Peyer's patch (tissue), 4 donors: ENCODE results near the gene EID2B. TPM values are rescaled to one million over a fixed set of nuclear protein-coding genes. Genes with fewer than 3 reads are reported as not detected.
A peak's percentile ranks its signal among the peaks of the same experiment; 100 is the strongest.

Experiments
- DNase-seq, 3 donors: peaks; one replicate each; pipeline ENCODE4 v3.0.0-alpha.2; 2017 to 2019
- H3K27ac ChIP-seq, 4 donors: fragments of 200-600 bp; sonication (generic); one replicate each; pipeline ENCODE4 v1.5.1; 2016 to 2019
- H3K27me3 ChIP-seq, 2 donors: fragments of 200-600 bp; sonication (generic); one replicate each; pipeline ENCODE4 v1.5.1; 2019
- H3K36me3 ChIP-seq, 3 donors: fragments of 200-600 bp; sonication (generic); one replicate each; pipeline ENCODE4 v1.5.1; 2016 to 2019
- H3K4me1 ChIP-seq, 4 donors: fragments of 200-600 bp; sonication (generic); one replicate each; pipeline ENCODE4 v1.5.1; 2016 to 2019
- H3K4me3 ChIP-seq, 4 donors: fragments of 200-600 bp; sonication (generic); 1 replicate in 3 of 4; 2 replicates in 1 of 4; pipeline ENCODE4 v1.5.1; 2016 to 2019; ENCODE audit warnings: mild to moderate bottlenecking in 1 of 4
- H3K9me3 ChIP-seq, 4 donors: fragments of 200-600 bp; sonication (generic); one replicate each; pipeline ENCODE4 v1.5.1; 2016 to 2019; ENCODE audit warnings: mild to moderate bottlenecking in 1 of 4
- POLR2A ChIP-seq, 2 donors: fragments of 450-650 bp; IDR thresholded peaks; one replicate each; pipeline ENCODE4 v1.5.1; 2017; ENCODE audit warnings: antibody characterized with exemption in 2 of 2, mild to moderate bottlenecking in 2 of 2, moderate library complexity in 2 of 2
- total RNA-seq, 4 donors: library from RNA; depleted of rRNA; stranded (reverse); fragments of >200 nt; gene quantifications; one replicate each; pipeline ENCODE4 v1.1.0, GENCODE V29; 2016
- TF ChIP-seq, protein P1 (sequence below), 6 experiments: fragments of 450-650 bp in 4 of 6; fragments of 200-600 bp in 2 of 6; sonication (generic) in 1 of 6; IDR thresholded peaks; one replicate each; pipeline ENCODE4 v1.5.1; 2017 to 2019; ENCODE audit warnings: antibody characterized with exemption in 6 of 6, mild to moderate bottlenecking in 3 of 6, moderate library complexity in 1 of 6

The EID2B gene
- total RNA-seq, 4 donors from 2014 or later, result 0.35 to 1.7 (median 1.1) TPM; not detected in 1

DNA sequence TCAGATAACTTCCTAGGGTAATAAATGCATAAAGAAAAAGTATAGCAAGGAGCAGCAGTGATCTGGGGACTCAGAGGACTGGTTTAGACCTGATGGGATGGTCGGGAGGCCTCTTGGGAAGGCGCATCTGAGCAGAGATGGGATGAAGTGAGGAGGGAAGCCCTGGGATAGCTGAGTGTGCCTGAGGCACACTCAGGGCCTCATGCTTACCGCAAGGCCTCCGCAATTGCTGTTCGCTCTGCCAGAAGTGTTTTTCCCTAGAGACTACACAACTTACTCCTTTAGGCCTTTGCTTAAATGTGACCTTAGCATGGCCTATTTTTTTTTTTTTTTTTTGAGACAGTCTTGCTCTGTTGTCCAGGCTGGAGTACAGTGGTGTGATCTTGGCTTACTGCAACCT lies 38.0 kb downstream of the EID2B start:
- H3K9me3 ChIP-seq, result no peaks in the 10 kb centered on the region
- H3K36me3 ChIP-seq, result peaks cover 0 to 19% (median 0%) of the 10 kb centered on the region in 3 donors
- H3K27me3 ChIP-seq, result peaks cover 0 to 17% of the 10 kb centered on the region in 2 donors
- no peak overlapping the region for H3K4me3 ChIP-seq
- H3K4me1 ChIP-seq, result peaks cover 0 to 19% (median 15%) of the 10 kb centered on the region in 4 donors
- no peak for TF ChIP-seq POLR2A (IDR thresholded peaks at IDR 0.05)
- TF ChIP-seq, protein P1, sequence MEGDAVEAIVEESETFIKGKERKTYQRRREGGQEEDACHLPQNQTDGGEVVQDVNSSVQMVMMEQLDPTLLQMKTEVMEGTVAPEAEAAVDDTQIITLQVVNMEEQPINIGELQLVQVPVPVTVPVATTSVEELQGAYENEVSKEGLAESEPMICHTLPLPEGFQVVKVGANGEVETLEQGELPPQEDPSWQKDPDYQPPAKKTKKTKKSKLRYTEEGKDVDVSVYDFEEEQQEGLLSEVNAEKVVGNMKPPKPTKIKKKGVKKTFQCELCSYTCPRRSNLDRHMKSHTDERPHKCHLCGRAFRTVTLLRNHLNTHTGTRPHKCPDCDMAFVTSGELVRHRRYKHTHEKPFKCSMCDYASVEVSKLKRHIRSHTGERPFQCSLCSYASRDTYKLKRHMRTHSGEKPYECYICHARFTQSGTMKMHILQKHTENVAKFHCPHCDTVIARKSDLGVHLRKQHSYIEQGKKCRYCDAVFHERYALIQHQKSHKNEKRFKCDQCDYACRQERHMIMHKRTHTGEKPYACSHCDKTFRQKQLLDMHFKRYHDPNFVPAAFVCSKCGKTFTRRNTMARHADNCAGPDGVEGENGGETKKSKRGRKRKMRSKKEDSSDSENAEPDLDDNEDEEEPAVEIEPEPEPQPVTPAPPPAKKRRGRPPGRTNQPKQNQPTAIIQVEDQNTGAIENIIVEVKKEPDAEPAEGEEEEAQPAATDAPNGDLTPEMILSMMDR (IDR thresholded peaks at IDR 0.05), result no peak
- no peak for DNase-seq
- H3K27ac ChIP-seq, result no peak overlapping the region

GRCh38 chr19:39492788-39493187 lies 39.9 kb downstream of the EID2B start:
- Histone ChIP-seq H3K9me3 (no peaks in the 10 kb centered on the region), H3K27me3 (peaks cover 0 to 3% of the 10 kb centered on the region in 2 donors), H3K4me3 (no peak overlapping the region), H3K36me3 (peaks cover 0 to 36% (median 0%) of the 10 kb centered on the region in 3 donors), H3K27ac (no peak overlapping the region), H3K4me1 (peaks cover 0 to 3% (median 2%) of the 10 kb centered on the region in 4 donors)
- DNase-seq, result no peak
- TF ChIP-seq POLR2A (IDR thresholded peaks at IDR 0.05), result no peak
- TF ChIP-seq, protein P1 (IDR thresholded peaks at IDR 0.05), result no peak

GRCh38 chr19:39492225-39492624 lies 40.4 kb downstream of the EID2B start:
- TF ChIP-seq, protein P1 (IDR thresholded peaks at IDR 0.05), result no peak
- no peak for TF ChIP-seq POLR2A (IDR thresholded peaks at IDR 0.05)
- Histone ChIP-seq H3K4me3 (no peak overlapping the region), H3K36me3 (peaks cover 0 to 42% (median 0%) of the 10 kb centered on the region in 3 donors), H3K27me3 (no peaks in the 10 kb centered on the region), H3K4me1 (no peaks in the 10 kb centered on the region), H3K27ac (no peak overlapping the region), H3K9me3 (no peaks in the 10 kb centered on the region)
- no peak for DNase-seq

DNA sequence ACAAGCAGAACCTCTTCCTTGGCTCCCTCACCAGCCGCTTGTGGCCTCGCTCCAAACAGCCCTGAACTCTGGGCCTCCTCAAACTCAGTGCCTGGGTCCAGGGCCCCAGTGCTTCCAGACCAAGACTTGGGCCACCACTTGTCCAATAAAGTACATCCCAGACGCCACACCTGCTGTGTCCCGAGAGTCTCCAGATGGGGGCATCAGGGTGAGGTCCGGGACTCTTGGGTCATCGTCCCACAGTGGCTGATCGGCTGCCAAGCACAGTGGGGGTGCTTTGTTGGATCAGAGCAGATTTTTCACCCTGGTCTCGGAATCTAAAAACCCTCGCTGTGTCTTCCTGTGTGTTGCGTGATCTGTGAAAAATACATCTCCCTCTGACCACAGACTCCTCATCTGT lies 42.9 kb downstream of the EID2B start:
- peaks cover 0 to 66% (median 0%) of the 10 kb centered on the region in 3 donors for H3K36me3 ChIP-seq

GRCh38 chr19:39483141-39483540 lies 49.5 kb downstream of the EID2B start:
- Histone ChIP-seq H3K36me3 (peaks cover 0 to 38% (median 0%) of the 10 kb centered on the region in 3 donors), H3K9me3 (no peaks in the 10 kb centered on the region), H3K27ac (no peak overlapping the region), H3K27me3 (no peaks in the 10 kb centered on the region), H3K4me3 (no peak overlapping the region), H3K4me1 (peaks cover 0 to 14% (median 7%) of the 10 kb centered on the region in 4 donors)
- TF ChIP-seq, protein P1 (IDR thresholded peaks at IDR 0.05), result no peak
- no peak for TF ChIP-seq POLR2A (IDR thresholded peaks at IDR 0.05)
- DNase-seq, result no peak

More for the DNA sequence above, 42.9 kb downstream of the EID2B start:
- DNase-seq, result no peak
- no peaks in the 10 kb centered on the region for H3K27me3 ChIP-seq
- no peaks in the 10 kb centered on the region for H3K9me3 ChIP-seq
- H3K4me1 ChIP-seq, result no peaks in the 10 kb centered on the region
- no peak overlapping the region for H3K27ac ChIP-seq
- TF ChIP-seq, protein P1 (IDR thresholded peaks at IDR 0.05), result no peak
- TF ChIP-seq POLR2A (IDR thresholded peaks at IDR 0.05), result no peak
- H3K4me3 ChIP-seq, result no peak overlapping the region

- peaks cover 0 to 14% (median 7%) of the 10 kb centered on the region in 4 donors for H3K4me1 ChIP-seq
- peaks cover 0 to 23% (median 0%) of the 10 kb centered on the region in 3 donors for H3K36me3 ChIP-seq
- H3K9me3 ChIP-seq, result no peaks in the 10 kb centered on the region
- no peak for DNase-seq
- TF ChIP-seq, protein P1 (IDR thresholded peaks at IDR 0.05), result no peak
- no peak for TF ChIP-seq POLR2A (IDR thresholded peaks at IDR 0.05)
- no peak overlapping the region for H3K27ac ChIP-seq
- H3K4me3 ChIP-seq, result peak overlapping the region; percentile 79 to 97 (median 92)
- H3K27me3 ChIP-seq, result no peaks in the 10 kb centered on the region
Measured at GRCh38 chr19:39481676-39482075, 51.0 kb downstream of the EID2B start.
